ENCODE results near the gene POP4. TPM values are rescaled to one million over a fixed set of nuclear protein-coding genes. Genes with fewer than 3 reads are reported as not detected.

POP4 gene
- total RNA-seq, 1 donor from 2014 or later: 60.6 TPM

DNA sequence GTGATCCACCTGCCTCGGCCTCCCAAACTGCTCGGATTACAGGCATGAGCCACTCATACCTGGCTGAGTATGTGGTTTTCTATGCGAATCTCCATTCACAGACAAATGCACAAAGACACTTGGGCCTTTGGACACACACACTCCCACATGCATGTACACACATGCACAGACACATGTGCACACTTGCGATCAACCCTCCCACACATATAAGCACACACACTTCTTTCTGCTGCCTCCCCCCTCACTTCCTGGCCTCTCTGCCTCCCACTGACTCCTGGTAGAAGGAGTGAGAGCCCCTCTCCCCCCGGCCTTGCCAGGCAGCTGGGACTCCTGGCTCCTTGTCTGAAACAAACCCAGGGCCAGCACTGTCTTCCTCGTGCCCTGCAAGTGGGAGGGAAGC is 29.9 kb downstream of the POP4 start:
- no peaks in the 10 kb centered on the region for H3K4me1 ChIP-seq (ENCODE audit: insufficient read depth, low read length)
- Mint-ChIP-seq H3K4me1 (ENCODE audit: low read depth, unreplicated experiment) (no peaks in the 10 kb centered on the region), H3K36me3 (ENCODE audit: low read depth, unreplicated experiment) (no peaks in the 10 kb centered on the region), H3K4me3 (ENCODE audit: unreplicated experiment) (no peak overlapping the region), H3K27me3 (ENCODE audit: low read depth, unreplicated experiment) (peaks cover 9% of the 10 kb centered on the region), H3K9me3 (ENCODE audit: unreplicated experiment) (no peaks in the 10 kb centered on the region), H3K27ac (ENCODE audit: unreplicated experiment) (no peak overlapping the region)
- no peak overlapping the region for H3K9ac ChIP-seq (ENCODE audit: low read length)
- H3K36me3 ChIP-seq (ENCODE audit: insufficient read depth, low read length): no peaks in the 10 kb centered on the region
- no peak overlapping the region for H3K27ac ChIP-seq (ENCODE audit: low read depth, low read length)
- H4K20me1 ChIP-seq (ENCODE audit: insufficient read depth, low read length): no peaks in the 10 kb centered on the region
- FAIRE-seq: no peak
- no peak overlapping the region for H3K4me3 ChIP-seq (ENCODE audit: insufficient read depth, low read depth, low read length)
- H3K79me2 ChIP-seq (ENCODE audit: insufficient read depth, low read length): no peaks in the 10 kb centered on the region
- no peaks in the 10 kb centered on the region for H3K9me3 ChIP-seq (ENCODE audit: insufficient read depth, low read depth, low read length)
- H3K27me3 ChIP-seq (ENCODE audit: insufficient read depth, low read length): no peaks in the 10 kb centered on the region
- TF ChIP-seq, protein P1, sequence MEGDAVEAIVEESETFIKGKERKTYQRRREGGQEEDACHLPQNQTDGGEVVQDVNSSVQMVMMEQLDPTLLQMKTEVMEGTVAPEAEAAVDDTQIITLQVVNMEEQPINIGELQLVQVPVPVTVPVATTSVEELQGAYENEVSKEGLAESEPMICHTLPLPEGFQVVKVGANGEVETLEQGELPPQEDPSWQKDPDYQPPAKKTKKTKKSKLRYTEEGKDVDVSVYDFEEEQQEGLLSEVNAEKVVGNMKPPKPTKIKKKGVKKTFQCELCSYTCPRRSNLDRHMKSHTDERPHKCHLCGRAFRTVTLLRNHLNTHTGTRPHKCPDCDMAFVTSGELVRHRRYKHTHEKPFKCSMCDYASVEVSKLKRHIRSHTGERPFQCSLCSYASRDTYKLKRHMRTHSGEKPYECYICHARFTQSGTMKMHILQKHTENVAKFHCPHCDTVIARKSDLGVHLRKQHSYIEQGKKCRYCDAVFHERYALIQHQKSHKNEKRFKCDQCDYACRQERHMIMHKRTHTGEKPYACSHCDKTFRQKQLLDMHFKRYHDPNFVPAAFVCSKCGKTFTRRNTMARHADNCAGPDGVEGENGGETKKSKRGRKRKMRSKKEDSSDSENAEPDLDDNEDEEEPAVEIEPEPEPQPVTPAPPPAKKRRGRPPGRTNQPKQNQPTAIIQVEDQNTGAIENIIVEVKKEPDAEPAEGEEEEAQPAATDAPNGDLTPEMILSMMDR (IDR thresholded peaks at IDR 0.05; ENCODE audit: insufficient read depth, low read depth, low read length): no peak
- TF ChIP-seq EZH2 (IDR thresholded peaks at IDR 0.05; ENCODE audit: insufficient read depth, low read length): no peak
- DNase-seq (ENCODE audit: low read depth): no peak
- no peak overlapping the region for H2AFZ ChIP-seq (ENCODE audit: low read depth, low read length)
- H3K4me2 ChIP-seq (ENCODE audit: low read length): no peak overlapping the region

DNA sequence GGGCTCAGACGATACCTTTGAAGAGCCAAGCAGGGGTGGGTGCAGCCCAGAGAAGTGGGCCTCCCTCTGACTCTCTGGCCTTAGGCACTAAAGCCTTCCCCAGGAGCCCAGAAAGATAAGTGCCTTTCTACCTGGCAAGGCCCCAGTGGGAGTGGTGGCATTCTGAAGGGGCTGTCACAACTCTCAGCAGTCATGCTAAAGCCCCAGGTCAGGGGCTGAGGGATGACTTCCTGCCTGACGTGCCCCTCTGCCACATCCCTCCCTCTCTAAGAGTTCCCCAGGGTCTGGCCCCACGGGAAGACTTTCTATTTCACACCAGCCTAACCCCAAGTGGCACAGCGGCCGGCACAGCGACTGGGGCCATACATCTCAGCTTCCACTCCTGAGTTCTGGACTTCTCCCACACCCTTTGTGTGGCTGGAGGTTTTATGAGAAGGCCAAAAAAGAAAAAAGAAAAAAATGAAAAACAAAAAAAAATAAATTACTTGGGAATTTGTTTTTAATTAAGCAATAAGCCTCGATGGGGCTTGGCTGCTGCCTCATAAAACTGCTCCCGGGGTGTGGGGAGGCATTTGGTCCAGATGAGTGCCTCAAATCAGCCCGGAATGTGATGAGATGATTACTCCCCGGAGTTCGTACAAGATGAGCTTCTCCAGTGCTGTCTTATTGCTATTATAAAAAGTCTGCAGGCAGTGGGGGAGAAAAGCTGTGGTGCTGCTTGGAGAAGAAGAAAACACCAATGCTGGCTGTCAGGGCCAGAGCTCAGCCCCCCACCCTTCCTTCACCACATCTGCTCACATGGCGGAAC is 30.7 kb downstream of the POP4 start:
- Histone ChIP-seq H3K9ac (ENCODE audit: low read length) (no peak overlapping the region), H3K27me3 (ENCODE audit: insufficient read depth, low read length) (no peaks in the 10 kb centered on the region), H3K79me2 (ENCODE audit: insufficient read depth, low read length) (no peaks in the 10 kb centered on the region), H3K4me1 (ENCODE audit: insufficient read depth, low read length) (no peaks in the 10 kb centered on the region), H3K9me3 (ENCODE audit: insufficient read depth, low read depth, low read length) (no peaks in the 10 kb centered on the region), H4K20me1 (ENCODE audit: insufficient read depth, low read length) (no peaks in the 10 kb centered on the region), H3K4me2 (ENCODE audit: low read length) (no peak overlapping the region), H3K36me3 (ENCODE audit: insufficient read depth, low read length) (no peaks in the 10 kb centered on the region), H3K4me3 (ENCODE audit: insufficient read depth, low read depth, low read length) (no peak overlapping the region), H3K27ac (ENCODE audit: low read depth, low read length) (no peak overlapping the region), H2AFZ (ENCODE audit: low read depth, low read length) (no peak overlapping the region)
- TF ChIP-seq, protein P1 (IDR thresholded peaks at IDR 0.05; ENCODE audit: insufficient read depth, low read depth, low read length): no peak
- no peak for TF ChIP-seq EZH2 (IDR thresholded peaks at IDR 0.05; ENCODE audit: insufficient read depth, low read length)
- Mint-ChIP-seq H3K36me3 (ENCODE audit: low read depth, unreplicated experiment) (no peaks in the 10 kb centered on the region), H3K9me3 (ENCODE audit: unreplicated experiment) (no peaks in the 10 kb centered on the region), H3K27me3 (ENCODE audit: low read depth, unreplicated experiment) (peaks cover 16% of the 10 kb centered on the region), H3K4me3 (ENCODE audit: unreplicated experiment) (no peak overlapping the region), H3K4me1 (ENCODE audit: low read depth, unreplicated experiment) (no peaks in the 10 kb centered on the region), H3K27ac (ENCODE audit: unreplicated experiment) (no peak overlapping the region)
- FAIRE-seq: no peak
- DNase-seq (ENCODE audit: low read depth): no peak

DNA sequence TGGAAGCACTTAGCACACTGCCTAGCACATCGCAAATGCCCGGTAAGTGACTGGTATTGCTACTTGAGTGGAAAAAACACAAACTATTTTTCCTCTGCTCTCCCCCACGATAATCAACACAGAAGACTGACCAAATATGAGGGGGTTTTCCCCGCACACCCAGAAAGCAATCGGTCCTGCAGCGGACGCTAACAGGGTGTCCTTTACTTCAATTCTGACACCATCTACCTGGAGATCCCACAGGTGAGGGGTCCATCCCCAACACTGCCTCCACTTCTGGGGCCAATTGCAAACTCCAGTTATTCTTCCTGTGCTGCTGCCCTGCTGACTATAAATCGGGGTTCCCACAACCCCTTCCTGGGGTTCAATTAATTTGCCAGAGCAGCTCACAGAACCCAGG is 33.0 kb downstream of the POP4 start:
- no peak overlapping the region for H3K4me3 Mint-ChIP-seq (ENCODE audit: unreplicated experiment)
- Histone ChIP-seq H3K4me2 (ENCODE audit: low read length) (no peak overlapping the region), H3K9me3 (ENCODE audit: insufficient read depth, low read depth, low read length) (no peaks in the 10 kb centered on the region), H3K27ac (ENCODE audit: low read depth, low read length) (no peak overlapping the region), H4K20me1 (ENCODE audit: insufficient read depth, low read length) (no peaks in the 10 kb centered on the region), H2AFZ (ENCODE audit: low read depth, low read length) (no peak overlapping the region), H3K27me3 (ENCODE audit: insufficient read depth, low read length) (no peaks in the 10 kb centered on the region), H3K36me3 (ENCODE audit: insufficient read depth, low read length) (no peaks in the 10 kb centered on the region), H3K4me3 (ENCODE audit: insufficient read depth, low read depth, low read length) (no peak overlapping the region), H3K79me2 (ENCODE audit: insufficient read depth, low read length) (no peaks in the 10 kb centered on the region), H3K9ac (ENCODE audit: low read length) (no peak overlapping the region), H3K4me1 (ENCODE audit: insufficient read depth, low read length) (no peaks in the 10 kb centered on the region)
- DNase-seq (ENCODE audit: low read depth) (no peak), FAIRE-seq (no peak)
- no peaks in the 10 kb centered on the region for H3K4me1 Mint-ChIP-seq (ENCODE audit: low read depth, unreplicated experiment)
- no peaks in the 10 kb centered on the region for H3K9me3 Mint-ChIP-seq (ENCODE audit: unreplicated experiment)
- H3K27ac Mint-ChIP-seq (ENCODE audit: unreplicated experiment): no peak overlapping the region
- TF ChIP-seq, protein P1 (IDR thresholded peaks at IDR 0.05; ENCODE audit: insufficient read depth, low read depth, low read length): no peak
- TF ChIP-seq EZH2 (IDR thresholded peaks at IDR 0.05; ENCODE audit: insufficient read depth, low read length): no peak
- no peaks in the 10 kb centered on the region for H3K36me3 Mint-ChIP-seq (ENCODE audit: low read depth, unreplicated experiment)
- peaks cover 22% of the 10 kb centered on the region for H3K27me3 Mint-ChIP-seq (ENCODE audit: low read depth, unreplicated experiment)
